ENCODE data around the gene SLC43A2. TPM values are rescaled to one million over a fixed set of nuclear protein-coding genes. Genes with fewer than 3 reads are reported as not detected.

Gene SLC43A2
- total and polyA plus RNA-seq, 10 of the 15 experiments (the other 5 are each of a cell fraction or from before 2014, with no cell fraction given): 0.03 to 14.0 (median 5.3) TPM

DNA sequence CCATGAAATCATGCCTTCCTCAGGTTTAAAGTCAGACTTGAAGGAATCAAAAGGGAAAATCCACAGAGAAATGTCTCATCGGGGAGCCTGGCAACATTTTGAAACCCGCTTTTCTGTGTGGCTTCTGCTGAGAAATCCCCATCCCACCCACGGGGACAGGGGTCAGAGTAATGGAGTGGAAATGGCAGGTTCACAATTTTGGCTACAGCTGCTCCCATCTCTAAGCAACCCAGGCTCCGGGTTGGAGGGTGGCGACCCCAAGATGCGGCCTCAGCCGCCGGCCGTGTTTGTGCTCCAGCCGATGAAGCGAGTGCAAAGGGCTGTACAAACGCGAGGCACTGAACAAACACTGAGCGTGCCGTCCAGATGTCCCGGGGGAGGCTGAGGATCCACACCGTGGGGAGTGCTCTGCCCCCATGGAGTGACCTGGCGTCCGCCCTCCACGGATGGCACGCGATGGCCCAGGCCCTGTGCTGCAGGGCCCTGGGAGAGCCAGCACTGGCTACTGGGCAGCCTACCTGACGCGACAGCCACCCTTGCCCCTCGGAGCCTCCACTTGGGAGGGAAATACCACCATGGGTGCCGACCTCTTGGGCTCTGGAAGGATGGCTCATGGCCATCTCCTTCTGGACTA, 22.2 kb downstream of the SLC43A2 start (continued):
- TF ChIP-seq, protein P1, sequence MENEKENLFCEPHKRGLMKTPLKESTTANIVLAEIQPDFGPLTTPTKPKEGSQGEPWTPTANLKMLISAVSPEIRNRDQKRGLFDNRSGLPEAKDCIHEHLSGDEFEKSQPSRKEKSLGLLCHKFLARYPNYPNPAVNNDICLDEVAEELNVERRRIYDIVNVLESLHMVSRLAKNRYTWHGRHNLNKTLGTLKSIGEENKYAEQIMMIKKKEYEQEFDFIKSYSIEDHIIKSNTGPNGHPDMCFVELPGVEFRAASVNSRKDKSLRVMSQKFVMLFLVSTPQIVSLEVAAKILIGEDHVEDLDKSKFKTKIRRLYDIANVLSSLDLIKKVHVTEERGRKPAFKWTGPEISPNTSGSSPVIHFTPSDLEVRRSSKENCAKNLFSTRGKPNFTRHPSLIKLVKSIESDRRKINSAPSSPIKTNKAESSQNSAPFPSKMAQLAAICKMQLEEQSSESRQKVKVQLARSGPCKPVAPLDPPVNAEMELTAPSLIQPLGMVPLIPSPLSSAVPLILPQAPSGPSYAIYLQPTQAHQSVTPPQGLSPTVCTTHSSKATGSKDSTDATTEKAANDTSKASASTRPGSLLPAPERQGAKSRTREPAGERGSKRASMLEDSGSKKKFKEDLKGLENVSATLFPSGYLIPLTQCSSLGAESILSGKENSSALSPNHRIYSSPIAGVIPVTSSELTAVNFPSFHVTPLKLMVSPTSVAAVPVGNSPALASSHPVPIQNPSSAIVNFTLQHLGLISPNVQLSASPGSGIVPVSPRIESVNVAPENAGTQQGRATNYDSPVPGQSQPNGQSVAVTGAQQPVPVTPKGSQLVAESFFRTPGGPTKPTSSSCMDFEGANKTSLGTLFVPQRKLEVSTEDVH (IDR thresholded peaks at IDR 0.05; ENCODE audit: low read depth, partially characterized antibody): no peak
- no peak for TF ChIP-seq MTA2 (IDR thresholded peaks at IDR 0.05; ENCODE audit: low read depth)
- TF ChIP-seq NRF1 (conservative IDR thresholded peaks at IDR 0.05; ENCODE audit: low read depth, low read length): no peak
- 0 out of 3 replicates have a peak, but pooled peaks of 1 of the 2 experiments have one; percentile 67 for TF ChIP-seq EGR1 (IDR thresholded peaks at IDR 0.05; ENCODE audit: borderline replicate concordance in 1 of 2, low read depth in 2 of 2, low read length in 2 of 2)
- TF ChIP-seq, protein P2, sequence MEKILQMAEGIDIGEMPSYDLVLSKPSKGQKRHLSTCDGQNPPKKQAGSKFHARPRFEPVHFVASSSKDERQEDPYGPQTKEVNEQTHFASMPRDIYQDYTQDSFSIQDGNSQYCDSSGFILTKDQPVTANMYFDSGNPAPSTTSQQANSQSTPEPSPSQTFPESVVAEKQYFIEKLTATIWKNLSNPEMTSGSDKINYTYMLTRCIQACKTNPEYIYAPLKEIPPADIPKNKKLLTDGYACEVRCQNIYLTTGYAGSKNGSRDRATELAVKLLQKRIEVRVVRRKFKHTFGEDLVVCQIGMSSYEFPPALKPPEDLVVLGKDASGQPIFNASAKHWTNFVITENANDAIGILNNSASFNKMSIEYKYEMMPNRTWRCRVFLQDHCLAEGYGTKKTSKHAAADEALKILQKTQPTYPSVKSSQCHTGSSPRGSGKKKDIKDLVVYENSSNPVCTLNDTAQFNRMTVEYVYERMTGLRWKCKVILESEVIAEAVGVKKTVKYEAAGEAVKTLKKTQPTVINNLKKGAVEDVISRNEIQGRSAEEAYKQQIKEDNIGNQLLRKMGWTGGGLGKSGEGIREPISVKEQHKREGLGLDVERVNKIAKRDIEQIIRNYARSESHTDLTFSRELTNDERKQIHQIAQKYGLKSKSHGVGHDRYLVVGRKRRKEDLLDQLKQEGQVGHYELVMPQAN (conservative IDR thresholded peaks at IDR 0.05): no peak
- TF ChIP-seq, protein P3, sequence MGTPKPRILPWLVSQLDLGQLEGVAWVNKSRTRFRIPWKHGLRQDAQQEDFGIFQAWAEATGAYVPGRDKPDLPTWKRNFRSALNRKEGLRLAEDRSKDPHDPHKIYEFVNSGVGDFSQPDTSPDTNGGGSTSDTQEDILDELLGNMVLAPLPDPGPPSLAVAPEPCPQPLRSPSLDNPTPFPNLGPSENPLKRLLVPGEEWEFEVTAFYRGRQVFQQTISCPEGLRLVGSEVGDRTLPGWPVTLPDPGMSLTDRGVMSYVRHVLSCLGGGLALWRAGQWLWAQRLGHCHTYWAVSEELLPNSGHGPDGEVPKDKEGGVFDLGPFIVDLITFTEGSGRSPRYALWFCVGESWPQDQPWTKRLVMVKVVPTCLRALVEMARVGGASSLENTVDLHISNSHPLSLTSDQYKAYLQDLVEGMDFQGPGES (IDR thresholded peaks at IDR 0.05): no peak
- TF ChIP-seq FOXK2 (IDR thresholded peaks at IDR 0.05): no peak
- no peak for TF ChIP-seq ZNF24 (IDR thresholded peaks at IDR 0.05)
- TF ChIP-seq ESRRA (IDR thresholded peaks at IDR 0.05; ENCODE audit: low read length): no peak
- peak; percentile 56; the same call in 1 of the 2 replicates for TF ChIP-seq POLR2A (IDR thresholded peaks at IDR 0.05; ENCODE audit: low read depth, low read length)
- peak; percentile 61; the same call in 1 of the 2 replicates for TF ChIP-seq YY1 (IDR thresholded peaks at IDR 0.05; ENCODE audit: low read depth, low read length)
- no peak for TF ChIP-seq SIN3A (IDR thresholded peaks at IDR 0.05; ENCODE audit: low read depth, low read length)
- no peak for TF ChIP-seq SMC3 (IDR thresholded peaks at IDR 0.05; ENCODE audit: borderline replicate concordance, low read length)
- TF ChIP-seq NR2C1 (IDR thresholded peaks at IDR 0.05): peak; percentile 48; the same call in 1 of the 2 replicates
- no peak for TF ChIP-seq EZH2 (IDR thresholded peaks at IDR 0.05; ENCODE audit: borderline replicate concordance, control insufficient read depth, low read depth, low read length)
- no peak for TF ChIP-seq ATF7 (IDR thresholded peaks at IDR 0.05; ENCODE audit: low read depth)
- TF ChIP-seq DPF2 (IDR thresholded peaks at IDR 0.05): peak; percentile 71
- TF ChIP-seq, protein P4, sequence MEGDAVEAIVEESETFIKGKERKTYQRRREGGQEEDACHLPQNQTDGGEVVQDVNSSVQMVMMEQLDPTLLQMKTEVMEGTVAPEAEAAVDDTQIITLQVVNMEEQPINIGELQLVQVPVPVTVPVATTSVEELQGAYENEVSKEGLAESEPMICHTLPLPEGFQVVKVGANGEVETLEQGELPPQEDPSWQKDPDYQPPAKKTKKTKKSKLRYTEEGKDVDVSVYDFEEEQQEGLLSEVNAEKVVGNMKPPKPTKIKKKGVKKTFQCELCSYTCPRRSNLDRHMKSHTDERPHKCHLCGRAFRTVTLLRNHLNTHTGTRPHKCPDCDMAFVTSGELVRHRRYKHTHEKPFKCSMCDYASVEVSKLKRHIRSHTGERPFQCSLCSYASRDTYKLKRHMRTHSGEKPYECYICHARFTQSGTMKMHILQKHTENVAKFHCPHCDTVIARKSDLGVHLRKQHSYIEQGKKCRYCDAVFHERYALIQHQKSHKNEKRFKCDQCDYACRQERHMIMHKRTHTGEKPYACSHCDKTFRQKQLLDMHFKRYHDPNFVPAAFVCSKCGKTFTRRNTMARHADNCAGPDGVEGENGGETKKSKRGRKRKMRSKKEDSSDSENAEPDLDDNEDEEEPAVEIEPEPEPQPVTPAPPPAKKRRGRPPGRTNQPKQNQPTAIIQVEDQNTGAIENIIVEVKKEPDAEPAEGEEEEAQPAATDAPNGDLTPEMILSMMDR (IDR thresholded peaks at IDR 0.05 in 2 of 3, conservative IDR thresholded peaks at IDR 0.05 in 1 of 3; ENCODE audit: control insufficient read depth in 2 of 3, extremely low read depth in 1 of 3, insufficient read depth in 1 of 3, low read depth in 3 of 3, low read length in 3 of 3): no peak
- TF ChIP-seq, protein P5, sequence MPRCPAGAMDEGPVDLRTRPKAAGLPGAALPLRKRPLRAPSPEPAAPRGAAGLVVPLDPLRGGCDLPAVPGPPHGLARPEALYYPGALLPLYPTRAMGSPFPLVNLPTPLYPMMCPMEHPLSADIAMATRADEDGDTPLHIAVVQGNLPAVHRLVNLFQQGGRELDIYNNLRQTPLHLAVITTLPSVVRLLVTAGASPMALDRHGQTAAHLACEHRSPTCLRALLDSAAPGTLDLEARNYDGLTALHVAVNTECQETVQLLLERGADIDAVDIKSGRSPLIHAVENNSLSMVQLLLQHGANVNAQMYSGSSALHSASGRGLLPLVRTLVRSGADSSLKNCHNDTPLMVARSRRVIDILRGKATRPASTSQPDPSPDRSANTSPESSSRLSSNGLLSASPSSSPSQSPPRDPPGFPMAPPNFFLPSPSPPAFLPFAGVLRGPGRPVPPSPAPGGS (IDR thresholded peaks at IDR 0.05; ENCODE audit: borderline replicate concordance, insufficient read depth, low read depth, low read length, poor library complexity, severe bottlenecking): no peak
- TF ChIP-seq MYC (IDR thresholded peaks at IDR 0.05; ENCODE audit: insufficient read depth, insufficient read length, insufficient replicate concordance, low read length, severe bottlenecking): no peak
- TF ChIP-seq TCF3 (IDR thresholded peaks at IDR 0.05; ENCODE audit: borderline replicate concordance, insufficient read depth, low read depth, low read length): peak; percentile 72; the same call in 1 of the 2 replicates

All from GM12878 (cell line).